Peyer's patch (tissue), 4 donors: ENCODE data around the gene RASL10B.

Experiments used
- POLR2A ChIP-seq, 2 donors: fragments of 450-650 bp; IDR thresholded peaks; one replicate each; pipeline ENCODE4 v1.5.1; 2017; ENCODE audit warnings: antibody characterized with exemption in 2 of 2, mild to moderate bottlenecking in 2 of 2, moderate library complexity in 2 of 2
- TF ChIP-seq, protein P1 (sequence below), 6 experiments: fragments of 450-650 bp in 4 of 6; fragments of 200-600 bp in 2 of 6; sonication (generic) in 1 of 6; IDR thresholded peaks; one replicate each; pipeline ENCODE4 v1.5.1; 2017 to 2019; ENCODE audit warnings: antibody characterized with exemption in 6 of 6, mild to moderate bottlenecking in 3 of 6, moderate library complexity in 1 of 6

DNA sequence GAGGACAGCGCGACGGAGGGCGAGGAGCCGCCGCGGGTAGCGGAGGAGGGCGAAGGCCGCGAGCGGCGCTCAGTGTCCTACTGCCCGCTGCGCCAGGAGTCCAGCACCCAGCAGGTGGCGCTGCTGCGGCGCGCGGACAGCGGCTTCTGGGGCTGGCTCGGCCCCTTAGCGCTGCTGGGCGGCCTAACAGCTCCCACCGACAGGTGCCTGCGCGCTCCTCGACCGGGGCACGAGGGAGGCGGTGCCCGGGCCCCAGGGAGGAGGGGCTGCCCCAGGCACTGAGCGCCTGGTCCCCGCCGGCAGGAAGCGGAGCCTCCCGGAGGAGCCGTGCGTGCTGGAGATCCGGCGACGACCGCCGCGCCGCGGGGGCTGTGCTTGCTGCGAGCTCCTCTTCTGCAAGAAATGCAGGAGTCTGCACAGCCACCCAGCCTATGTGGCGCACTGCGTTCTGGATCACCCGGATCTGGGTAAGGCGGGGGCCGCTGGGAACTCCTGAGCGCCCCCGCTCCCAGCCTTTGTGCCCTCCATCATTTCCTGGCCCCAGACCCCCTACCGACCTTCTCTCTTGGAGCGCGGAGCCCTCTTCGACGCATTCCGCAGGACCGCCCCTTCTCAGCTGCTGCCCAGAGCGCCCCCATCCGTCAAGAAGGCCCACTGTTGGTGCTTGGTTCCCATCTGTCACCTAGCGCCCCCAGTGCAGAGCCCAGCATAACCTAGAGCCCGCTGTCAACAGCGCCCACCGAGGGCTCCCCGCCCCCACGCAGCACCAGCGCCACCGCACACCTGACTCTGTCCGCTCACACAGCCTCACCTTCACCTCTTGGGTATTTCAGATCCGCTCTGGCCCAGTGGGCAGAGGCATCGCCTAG lies 32.9 kb downstream of the RASL10B start:
- TF ChIP-seq, protein P1, sequence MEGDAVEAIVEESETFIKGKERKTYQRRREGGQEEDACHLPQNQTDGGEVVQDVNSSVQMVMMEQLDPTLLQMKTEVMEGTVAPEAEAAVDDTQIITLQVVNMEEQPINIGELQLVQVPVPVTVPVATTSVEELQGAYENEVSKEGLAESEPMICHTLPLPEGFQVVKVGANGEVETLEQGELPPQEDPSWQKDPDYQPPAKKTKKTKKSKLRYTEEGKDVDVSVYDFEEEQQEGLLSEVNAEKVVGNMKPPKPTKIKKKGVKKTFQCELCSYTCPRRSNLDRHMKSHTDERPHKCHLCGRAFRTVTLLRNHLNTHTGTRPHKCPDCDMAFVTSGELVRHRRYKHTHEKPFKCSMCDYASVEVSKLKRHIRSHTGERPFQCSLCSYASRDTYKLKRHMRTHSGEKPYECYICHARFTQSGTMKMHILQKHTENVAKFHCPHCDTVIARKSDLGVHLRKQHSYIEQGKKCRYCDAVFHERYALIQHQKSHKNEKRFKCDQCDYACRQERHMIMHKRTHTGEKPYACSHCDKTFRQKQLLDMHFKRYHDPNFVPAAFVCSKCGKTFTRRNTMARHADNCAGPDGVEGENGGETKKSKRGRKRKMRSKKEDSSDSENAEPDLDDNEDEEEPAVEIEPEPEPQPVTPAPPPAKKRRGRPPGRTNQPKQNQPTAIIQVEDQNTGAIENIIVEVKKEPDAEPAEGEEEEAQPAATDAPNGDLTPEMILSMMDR (IDR thresholded peaks at IDR 0.05), result peak; percentile 83 to 100 (median 96)
- no peak for TF ChIP-seq POLR2A (IDR thresholded peaks at IDR 0.05)
